Measurements from ENCODE around the gene S1PR3. TPM values are rescaled to one million over a fixed set of nuclear protein-coding genes. Genes with fewer than 3 reads are reported as not detected.

Gene S1PR3
- total RNA-seq, 1 donor from 2014 or later, result 18.3 TPM

DNA sequence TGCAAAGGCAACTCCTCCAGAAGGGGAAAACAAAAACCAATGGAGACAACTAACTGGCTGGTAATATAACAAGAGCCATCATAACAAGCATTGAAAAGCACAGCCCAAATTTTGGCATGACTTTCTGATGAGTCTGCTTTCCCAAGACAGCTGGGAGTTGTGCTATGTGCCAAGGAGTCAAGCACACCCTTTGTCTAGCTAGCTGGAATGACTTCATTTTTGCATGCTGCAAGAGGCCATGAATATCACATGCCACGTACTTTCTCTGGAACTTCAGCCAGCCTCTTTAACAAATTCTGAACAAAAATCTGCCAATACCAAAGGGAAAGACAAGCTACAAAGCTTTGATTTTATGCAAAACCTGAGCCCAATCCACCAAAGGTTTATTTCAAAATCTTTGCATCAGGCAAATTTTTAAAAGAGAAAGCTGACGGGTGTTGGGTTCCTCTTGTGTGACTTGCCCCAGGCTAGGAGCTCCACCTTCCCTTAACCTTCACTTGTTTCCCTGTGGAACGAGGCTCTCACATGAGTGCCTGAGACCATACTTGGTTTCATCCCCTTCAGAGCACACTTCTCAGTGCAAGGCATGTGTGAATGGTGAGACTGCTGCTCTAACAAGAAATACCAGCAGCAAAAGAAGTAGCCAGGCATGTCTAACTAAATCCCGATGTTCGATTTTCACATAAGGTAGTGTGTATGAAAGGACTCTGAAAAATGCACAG, 47.3 kb downstream of the S1PR3 start:
- no peaks in the 10 kb centered on the region for H3K27me3 Mint-ChIP-seq (ENCODE audit: unreplicated experiment)
- no peaks in the 10 kb centered on the region for H3K4me1 Mint-ChIP-seq (ENCODE audit: unreplicated experiment)
- no peak overlapping the region for H3K4me3 Mint-ChIP-seq (ENCODE audit: unreplicated experiment)
- TF ChIP-seq, protein P1, sequence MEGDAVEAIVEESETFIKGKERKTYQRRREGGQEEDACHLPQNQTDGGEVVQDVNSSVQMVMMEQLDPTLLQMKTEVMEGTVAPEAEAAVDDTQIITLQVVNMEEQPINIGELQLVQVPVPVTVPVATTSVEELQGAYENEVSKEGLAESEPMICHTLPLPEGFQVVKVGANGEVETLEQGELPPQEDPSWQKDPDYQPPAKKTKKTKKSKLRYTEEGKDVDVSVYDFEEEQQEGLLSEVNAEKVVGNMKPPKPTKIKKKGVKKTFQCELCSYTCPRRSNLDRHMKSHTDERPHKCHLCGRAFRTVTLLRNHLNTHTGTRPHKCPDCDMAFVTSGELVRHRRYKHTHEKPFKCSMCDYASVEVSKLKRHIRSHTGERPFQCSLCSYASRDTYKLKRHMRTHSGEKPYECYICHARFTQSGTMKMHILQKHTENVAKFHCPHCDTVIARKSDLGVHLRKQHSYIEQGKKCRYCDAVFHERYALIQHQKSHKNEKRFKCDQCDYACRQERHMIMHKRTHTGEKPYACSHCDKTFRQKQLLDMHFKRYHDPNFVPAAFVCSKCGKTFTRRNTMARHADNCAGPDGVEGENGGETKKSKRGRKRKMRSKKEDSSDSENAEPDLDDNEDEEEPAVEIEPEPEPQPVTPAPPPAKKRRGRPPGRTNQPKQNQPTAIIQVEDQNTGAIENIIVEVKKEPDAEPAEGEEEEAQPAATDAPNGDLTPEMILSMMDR (IDR thresholded peaks at IDR 0.05; ENCODE audit: unreplicated experiment), result no peak
- H3K27ac Mint-ChIP-seq (ENCODE audit: unreplicated experiment), result no peak overlapping the region
- H3K36me3 Mint-ChIP-seq (ENCODE audit: low read depth, unreplicated experiment), result no peaks in the 10 kb centered on the region
- H3K9me3 Mint-ChIP-seq (ENCODE audit: unreplicated experiment), result no peaks in the 10 kb centered on the region
- DNase-seq (ENCODE audit: low spot score), result no peak

DNA sequence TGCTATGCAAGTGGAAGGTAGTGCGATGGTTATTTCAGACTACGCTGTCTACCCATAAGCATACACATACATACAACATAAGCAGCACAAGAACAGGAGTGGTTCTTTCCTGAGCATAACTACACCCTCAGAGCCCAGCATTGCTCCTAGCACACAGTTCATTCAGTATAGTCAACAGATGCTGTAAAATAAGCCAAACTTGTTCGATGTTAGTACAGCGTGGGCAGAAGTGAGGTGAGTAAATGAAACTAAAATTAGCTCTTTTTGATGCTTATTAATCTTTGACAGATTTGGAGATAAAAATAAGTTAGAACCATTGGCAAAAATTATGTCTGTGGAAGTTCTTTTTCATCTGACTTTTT, 47.8 kb downstream of the S1PR3 start:
- no peak for DNase-seq (ENCODE audit: low spot score)
- Mint-ChIP-seq H3K27me3 (ENCODE audit: unreplicated experiment) (no peaks in the 10 kb centered on the region), H3K4me3 (ENCODE audit: unreplicated experiment) (no peak overlapping the region), H3K4me1 (ENCODE audit: unreplicated experiment) (no peaks in the 10 kb centered on the region), H3K9me3 (ENCODE audit: unreplicated experiment) (no peaks in the 10 kb centered on the region), H3K27ac (ENCODE audit: unreplicated experiment) (no peak overlapping the region), H3K36me3 (ENCODE audit: low read depth, unreplicated experiment) (no peaks in the 10 kb centered on the region)
- TF ChIP-seq, protein P1 (IDR thresholded peaks at IDR 0.05; ENCODE audit: unreplicated experiment), result no peak

DNA sequence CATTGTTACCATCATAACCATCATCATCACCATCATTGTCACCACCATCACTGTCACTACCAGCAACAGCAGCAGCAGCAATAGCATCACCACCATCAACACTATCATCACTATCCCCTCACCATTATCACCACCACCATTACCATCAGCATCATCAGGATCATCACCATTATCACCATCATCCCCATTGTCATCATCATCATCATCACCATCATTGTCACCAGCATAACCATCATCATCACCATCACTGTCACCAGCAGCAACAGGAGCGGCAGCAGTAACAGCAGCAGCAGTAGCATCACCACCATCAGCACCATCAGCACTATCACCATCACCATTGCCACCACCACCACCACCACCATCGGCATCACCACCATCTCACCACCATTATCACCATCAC, 48.4 kb downstream of the S1PR3 start:
- Mint-ChIP-seq H3K4me1 (ENCODE audit: unreplicated experiment) (no peaks in the 10 kb centered on the region), H3K4me3 (ENCODE audit: unreplicated experiment) (no peak overlapping the region), H3K27ac (ENCODE audit: unreplicated experiment) (no peak overlapping the region), H3K9me3 (ENCODE audit: unreplicated experiment) (no peaks in the 10 kb centered on the region), H3K36me3 (ENCODE audit: low read depth, unreplicated experiment) (no peaks in the 10 kb centered on the region), H3K27me3 (ENCODE audit: unreplicated experiment) (no peaks in the 10 kb centered on the region)
- no peak for DNase-seq (ENCODE audit: low spot score)
- TF ChIP-seq, protein P1 (IDR thresholded peaks at IDR 0.05; ENCODE audit: unreplicated experiment), result no peak

DNA sequence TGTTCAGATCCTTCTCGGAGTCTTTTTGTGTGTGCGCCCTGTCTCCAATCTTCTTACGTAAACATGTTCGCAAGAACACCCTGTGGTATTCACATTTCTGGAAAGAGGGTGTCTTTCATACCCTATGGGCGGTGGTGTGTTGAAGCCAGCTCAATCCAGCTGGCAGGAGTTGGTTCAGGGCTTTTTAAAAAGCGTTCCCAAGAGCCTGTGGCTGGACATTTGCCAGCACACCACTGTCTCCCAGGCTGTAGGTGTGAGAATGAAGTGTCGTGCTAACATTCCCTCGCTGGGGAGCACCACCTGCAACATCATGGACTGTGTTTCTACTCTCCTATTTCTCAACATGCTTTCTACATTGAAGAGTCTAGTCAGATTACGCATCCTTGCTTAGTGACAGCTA, 51.7 kb downstream of the S1PR3 start:
- TF ChIP-seq, protein P1 (IDR thresholded peaks at IDR 0.05; ENCODE audit: unreplicated experiment), result no peak
- Mint-ChIP-seq H3K4me1 (ENCODE audit: unreplicated experiment) (no peaks in the 10 kb centered on the region), H3K27ac (ENCODE audit: unreplicated experiment) (no peak overlapping the region), H3K4me3 (ENCODE audit: unreplicated experiment) (no peak overlapping the region), H3K9me3 (ENCODE audit: unreplicated experiment) (no peaks in the 10 kb centered on the region), H3K27me3 (ENCODE audit: unreplicated experiment) (no peaks in the 10 kb centered on the region), H3K36me3 (ENCODE audit: low read depth, unreplicated experiment) (no peaks in the 10 kb centered on the region)
- no peak for DNase-seq (ENCODE audit: low spot score)

DNA sequence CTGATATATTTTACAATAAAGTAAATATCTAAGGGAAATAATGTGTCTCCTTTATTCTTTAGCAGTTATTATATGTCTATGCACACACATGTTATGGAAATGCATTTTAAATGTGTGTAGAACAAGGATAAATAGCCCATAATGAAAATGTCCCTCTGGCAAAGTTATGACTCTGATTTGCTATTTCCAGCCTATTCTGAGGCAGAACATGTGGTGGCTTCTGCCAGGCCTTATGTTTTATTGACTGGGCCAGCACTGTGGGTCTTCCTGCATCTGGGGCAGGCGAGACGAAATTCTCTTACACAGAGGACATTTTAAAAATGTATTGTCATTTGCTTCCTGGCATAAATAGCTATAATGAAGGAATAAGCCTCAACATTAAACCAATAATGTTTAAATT, 52.8 kb downstream of the S1PR3 start:
- H3K27ac Mint-ChIP-seq (ENCODE audit: unreplicated experiment), result no peak overlapping the region
- no peaks in the 10 kb centered on the region for H3K36me3 Mint-ChIP-seq (ENCODE audit: low read depth, unreplicated experiment)
- H3K4me3 Mint-ChIP-seq (ENCODE audit: unreplicated experiment), result no peak overlapping the region

More for the DNA sequence above, 52.8 kb downstream of the S1PR3 start:
- TF ChIP-seq, protein P1 (IDR thresholded peaks at IDR 0.05; ENCODE audit: unreplicated experiment), result no peak
- Mint-ChIP-seq H3K27me3 (ENCODE audit: unreplicated experiment) (no peaks in the 10 kb centered on the region), H3K4me1 (ENCODE audit: unreplicated experiment) (no peaks in the 10 kb centered on the region), H3K9me3 (ENCODE audit: unreplicated experiment) (no peaks in the 10 kb centered on the region)
- no peak for DNase-seq (ENCODE audit: low spot score)

Measured in endothelial cell (in vitro differentiated cells).